Lung (tissue), 12 donors: Measurements from ENCODE around the gene MYPN. TPM values are rescaled to one million over a fixed set of nuclear protein-coding genes. Genes with fewer than 3 reads are reported as not detected.
"Not testable (repeated sequence)": the region's sequence is repeated elsewhere in the genome, so short reads cannot be mapped to it uniquely, and the experiment has no call there.

Source experiments
- ATAC-seq: fragments of 200-7000 bp; cut with Tn5 transposase; one replicate; pipeline ENCODE4 v1.9.1; 2020; ENCODE audit warnings: moderate number of reproducible peaks; ENCODE audit not compliant: insufficient read depth, low FRiP score
- DNase-seq, 3 donors: peaks; one replicate each; pipeline ENCODE4 v3.0.0-alpha.2; 2013 to 2017
- H3K27ac ChIP-seq, 2 donors: one replicate each; pipeline ENCODE4 v1.5.1; 2013; ENCODE audit warnings: mild to moderate bottlenecking in 2 of 2, moderate library complexity in 2 of 2, control low read depth in 1 of 2, inconsistent platforms in 1 of 2, low read depth in 1 of 2, low read length in 1 of 2
- H3K27me3 ChIP-seq, 3 donors: one replicate each; pipeline ENCODE4 v1.5.1; 2013; ENCODE audit warnings: low read length in 2 of 3; ENCODE audit not compliant: control insufficient read depth in 3 of 3, insufficient read depth in 3 of 3
- H3K36me3 ChIP-seq, 4 donors: one replicate each; pipeline ENCODE4 v1.5.1; 2013; ENCODE audit warnings: low read length in 4 of 4, mild to moderate bottlenecking in 1 of 4, moderate library complexity in 1 of 4; ENCODE audit not compliant: control insufficient read depth in 4 of 4, insufficient read depth in 4 of 4
- H3K4me1 ChIP-seq, 5 donors: one replicate each; pipeline ENCODE4 v1.5.1; 2013; ENCODE audit warnings: low read length in 5 of 5, mild to moderate bottlenecking in 2 of 5, moderate library complexity in 1 of 5; ENCODE audit not compliant: control insufficient read depth in 5 of 5, insufficient read depth in 5 of 5
- H3K4me3 ChIP-seq: one replicate; pipeline ENCODE4 v1.5.1; 2013; ENCODE audit warnings: mild to moderate bottlenecking, control low read depth, moderate library complexity
- H3K9ac ChIP-seq, 2 donors: one replicate each; pipeline ENCODE4 v1.5.1; 2013; ENCODE audit warnings: low read length in 2 of 2, control low read depth in 1 of 2; ENCODE audit not compliant: insufficient read depth in 1 of 2
- H3K9me3 ChIP-seq, 4 donors: one replicate each; pipeline ENCODE4 v1.5.1; 2013; ENCODE audit warnings: low read length in 3 of 4, mild to moderate bottlenecking in 1 of 4, moderate library complexity in 1 of 4; ENCODE audit not compliant: control insufficient read depth in 4 of 4, insufficient read depth in 3 of 4
- CTCF ChIP-seq: IDR thresholded peaks from 2 replicates; pipeline ENCODE4 v1.5.1; 2012; ENCODE audit warnings: mild to moderate bottlenecking; ENCODE audit errors: control extremely low read depth, extremely low read depth
- WGBS, 2 donors: extraction: QIAGEN DNeasy Blood & Tissue Kit; methylation state at CpG; one replicate each; pipeline ENCODE4 v1.1.7; 2013; 5-methylcytosine and 5-hydroxymethylcytosine counted together
- polyA plus RNA-seq, 2 donors: library from polyadenylated mRNA; stranded (reverse); fragments of 200-250 nt; gene quantifications; one replicate each; pipeline ENCODE4 v1.2.1, GENCODE V29; 2013
- total RNA-seq, 2 donors: library from RNA; depleted of rRNA in 1 of 2; stranded (reverse); fragments of >200 nt in 1 of 2; gene quantifications; one replicate each; pipeline ENCODE4 v1.2.1, GENCODE V29; 2014 to 2021
- donor health status: control.
- donor health status: control.
- donor health status: Bipolar disorder and iron deficiency.
- donor health status: healthy.
- donor health status: DM: yes; HTN: yes; CAD: no.

The MYPN gene
- total and polyA plus RNA-seq, 4 donors = 0.01 to 0.28 (median 0.04) TPM

GRCh38 chr10:68075550-68076004 is 33.7 kb upstream of the MYPN start:
- H3K36me3 ChIP-seq = peaks cover 0 to 3% (median 0%) of the 10 kb centered on the region in 4 donors
- no peak overlapping the region for H3K4me3 ChIP-seq
- peak overlapping the region in 1 of 2 donors; percentile 15 for H3K9ac ChIP-seq
- no peak for DNase-seq
- no peaks in the 10 kb centered on the region for H3K9me3 ChIP-seq
- no peak for ATAC-seq
- 31 to 34% methylated on average over 3 of the region's 3 CpGs for WGBS, 2 donors
- peak overlapping the region in 1 of 2 donors; percentile 71 for H3K27ac ChIP-seq
- no peak for TF ChIP-seq CTCF
- peaks cover 0 to 23% (median 11%) of the 10 kb centered on the region in 5 donors for H3K4me1 ChIP-seq
- H3K27me3 ChIP-seq = no peaks in the 10 kb centered on the region

GRCh38 chr10:68076081-68076480 is 33.2 kb upstream of the MYPN start:
- H3K27me3 ChIP-seq, H3K9me3 ChIP-seq, H3K9ac ChIP-seq, H3K36me3 ChIP-seq, H3K4me3 ChIP-seq, H3K27ac ChIP-seq, DNase-seq, ATAC-seq: not testable (repeated sequence)
- H3K4me1 ChIP-seq = peaks cover 0 to 23% (median 9%) of the 10 kb centered on the region in 5 donors
- 97% methylated on average over 15 of the region's 15 CpGs for WGBS, 2 donors

GRCh38 chr10:68077026-68077425 is 32.3 kb upstream of the MYPN start:
- H3K4me1 ChIP-seq = peaks cover 0 to 19% (median 7%) of the 10 kb centered on the region in 5 donors
- TF ChIP-seq CTCF = no peak
- no peak overlapping the region for H3K27ac ChIP-seq
- DNase-seq (no peak), ATAC-seq (no peak)
- WGBS, 2 donors = 94 to 96% methylated on average over 5 of the region's 5 CpGs
- H3K9me3 ChIP-seq = no peaks in the 10 kb centered on the region
- H3K9ac ChIP-seq = no peak overlapping the region
- no peak overlapping the region for H3K4me3 ChIP-seq
- no peaks in the 10 kb centered on the region for H3K27me3 ChIP-seq
- H3K36me3 ChIP-seq = no peaks in the 10 kb centered on the region

GRCh38 chr10:68079434-68079833 is 29.9 kb upstream of the MYPN start:
- H3K9me3 ChIP-seq = no peaks in the 10 kb centered on the region
- no peak overlapping the region for H3K9ac ChIP-seq
- no peak for DNase-seq
- H3K27ac ChIP-seq = no peak overlapping the region
- 97 to 98% methylated on average over 1 of the region's 1 CpG for WGBS, 2 donors
- H3K36me3 ChIP-seq = no peaks in the 10 kb centered on the region
- no peak for ATAC-seq
- no peak overlapping the region for H3K4me3 ChIP-seq
- no peak for TF ChIP-seq CTCF
- H3K4me1 ChIP-seq = peaks cover 0 to 18% (median 4%) of the 10 kb centered on the region in 5 donors
- no peaks in the 10 kb centered on the region for H3K27me3 ChIP-seq
